NCI-H2196 treated with DMSO at 0.1 percent for 48 hours (cell line): ENCODE measurements around the gene SALL1.
A peak's percentile ranks its signal among the peaks of the same experiment; 100 is the strongest.

Experiments
- DNase-seq: peaks from one replicate; lab custom pipeline; 2025; ENCODE audit not compliant: unreplicated experiment; lab: John Stamatoyannopoulos, UW

SALL1 gene

DNA sequence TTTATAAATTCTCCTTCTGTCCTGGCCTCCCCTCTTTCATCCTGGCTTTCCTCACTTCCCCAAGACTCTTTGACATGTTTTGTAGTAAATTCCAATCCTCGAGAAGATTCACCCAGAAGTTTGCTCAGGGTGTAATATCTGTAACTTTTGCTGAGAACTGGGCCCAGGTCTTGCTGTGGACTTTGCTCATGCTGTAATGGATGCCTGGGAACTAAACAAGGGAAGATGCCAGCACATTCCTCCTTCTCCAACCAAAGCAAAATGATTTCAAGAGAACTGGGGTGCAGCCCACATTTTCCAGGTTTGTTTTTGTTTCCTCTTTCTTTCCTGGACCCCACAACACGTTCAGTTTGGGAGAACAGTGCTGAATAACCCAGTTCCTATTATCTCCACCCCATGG, 6.6 kb upstream of the SALL1 start:
- no peak for DNase-seq

DNA sequence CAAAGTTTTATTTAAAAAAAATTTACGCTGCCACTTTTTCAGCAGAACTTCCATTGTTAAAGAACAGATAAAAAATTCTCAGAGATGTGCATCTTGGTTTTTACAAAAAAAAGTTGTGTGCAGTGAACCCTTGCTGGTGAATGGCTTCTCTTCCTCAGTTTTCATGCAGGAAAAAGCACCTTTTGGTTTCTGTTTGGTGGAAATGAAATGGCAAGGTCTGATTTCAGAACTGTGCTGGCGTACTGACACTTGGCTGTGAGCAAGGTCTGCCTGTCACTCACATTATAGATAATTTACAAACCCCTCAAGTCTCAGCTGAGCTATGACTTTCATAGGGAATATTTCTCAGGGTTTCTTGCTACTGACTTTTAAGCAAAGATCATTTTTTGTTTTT, 5.7 kb upstream of the SALL1 start:
- no peak for DNase-seq

DNA sequence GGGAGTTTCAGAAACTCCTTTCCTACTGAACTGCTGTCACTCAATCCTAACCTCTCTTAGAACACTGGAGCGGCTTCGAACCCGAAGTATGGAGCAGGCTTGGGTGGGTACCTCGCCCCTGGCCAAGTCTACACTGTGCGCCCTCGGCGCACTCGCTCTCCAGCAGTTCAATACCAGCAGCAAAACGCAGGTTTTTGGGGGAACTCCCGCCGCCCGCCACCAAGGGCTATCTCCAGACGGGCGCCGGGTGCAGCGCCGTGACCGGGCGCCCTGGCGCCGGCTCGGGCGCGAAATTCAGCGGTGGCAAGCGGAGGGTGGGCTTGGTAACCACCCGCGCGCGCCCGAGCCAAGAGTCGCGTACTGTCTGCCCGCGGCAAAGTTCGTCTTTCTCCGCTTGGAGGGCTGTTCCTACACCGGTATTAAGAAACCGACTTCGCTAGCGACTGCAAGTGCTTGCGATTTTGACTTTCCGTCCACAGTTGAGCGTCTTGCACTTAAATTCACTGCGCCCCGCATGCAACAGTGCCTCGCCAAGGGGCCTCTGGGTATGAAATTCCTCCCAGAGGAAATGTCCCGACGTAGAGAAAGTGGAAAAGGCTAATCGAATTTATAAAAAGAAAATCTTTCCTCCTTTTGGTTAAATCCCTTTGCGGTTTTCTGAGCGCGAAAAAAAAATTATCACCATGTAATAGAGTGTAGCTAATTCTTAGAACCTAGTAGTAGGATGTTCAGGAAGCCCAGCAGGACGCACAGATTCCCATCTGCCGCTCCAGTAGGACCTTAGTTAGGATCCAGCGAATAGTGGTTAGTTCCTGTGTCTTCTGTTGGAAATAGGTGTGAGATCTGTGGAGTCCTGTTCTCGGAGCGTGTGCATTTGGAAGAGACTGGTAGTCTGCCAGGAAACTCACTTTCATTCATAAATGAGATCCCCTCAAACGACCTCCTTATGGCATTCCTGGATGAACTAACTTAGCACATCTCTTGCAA, 5.0 kb upstream of the SALL1 start:
- DNase-seq, result no peak

DNA sequence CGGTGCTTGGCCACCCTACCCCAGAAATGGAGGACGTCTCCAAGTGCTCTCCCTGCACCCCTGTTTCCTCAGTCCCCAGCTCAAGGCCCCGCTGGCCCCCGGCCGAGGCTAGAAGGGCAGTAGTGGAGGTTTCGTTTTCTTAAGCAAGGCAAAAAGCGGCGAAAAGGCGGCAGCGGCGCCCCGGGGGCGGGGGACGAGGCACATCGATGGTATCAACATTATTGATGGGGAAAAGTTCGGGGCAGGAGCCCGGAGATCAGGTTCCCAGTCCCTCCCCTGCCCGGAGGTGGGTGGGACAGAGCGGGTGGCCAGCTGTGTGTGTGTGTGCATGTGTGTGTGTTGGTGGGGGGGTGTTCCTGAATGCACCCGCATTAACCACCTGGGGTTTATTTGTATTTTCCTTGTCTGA, 4.1 kb upstream of the SALL1 start:
- DNase-seq, result no peak

DNA sequence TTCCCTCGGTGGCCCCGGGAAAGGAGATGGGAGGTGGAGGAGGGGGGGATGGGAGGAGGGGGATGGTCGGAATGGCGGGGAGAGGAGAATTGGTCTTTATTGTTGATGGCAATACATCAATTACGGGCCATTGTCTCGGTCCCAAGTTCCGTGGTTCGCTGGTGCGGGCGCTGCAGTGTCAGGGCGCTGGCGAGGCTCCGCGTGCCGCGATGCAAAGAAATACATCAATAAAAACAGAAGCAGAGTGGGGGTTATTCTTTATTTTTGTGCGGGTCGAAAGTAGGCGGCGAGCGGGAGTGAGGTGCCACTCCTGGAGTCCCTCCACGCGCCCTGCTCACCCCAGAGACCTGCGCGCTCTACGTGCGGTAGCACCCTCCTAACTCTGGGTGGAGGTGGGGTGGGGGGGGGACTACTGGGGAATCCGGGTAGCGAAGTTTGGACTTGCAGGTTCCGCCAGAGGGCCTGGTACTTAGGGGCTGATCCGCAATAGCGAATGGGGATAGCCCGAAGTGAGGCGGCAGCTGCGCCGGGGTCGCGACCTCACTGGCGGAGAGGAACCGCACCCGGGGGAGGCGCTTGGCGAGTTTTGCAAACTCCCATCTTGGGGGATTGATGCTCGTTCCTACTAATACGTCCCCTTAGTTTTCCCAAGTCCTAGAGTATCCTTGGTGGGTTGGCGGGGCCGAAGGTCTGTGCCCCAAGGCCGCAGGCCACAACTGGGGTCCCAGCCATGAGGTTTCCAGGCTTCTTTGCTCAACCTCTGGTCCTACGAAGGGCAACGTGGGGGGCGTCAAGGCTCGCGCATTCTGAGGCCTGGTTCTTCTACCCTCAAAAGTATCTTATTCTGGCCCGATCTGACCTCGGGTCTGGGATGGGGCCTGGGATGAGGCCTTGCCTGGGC, 3.5 kb upstream of the SALL1 start:
- DNase-seq, result no peak

DNA sequence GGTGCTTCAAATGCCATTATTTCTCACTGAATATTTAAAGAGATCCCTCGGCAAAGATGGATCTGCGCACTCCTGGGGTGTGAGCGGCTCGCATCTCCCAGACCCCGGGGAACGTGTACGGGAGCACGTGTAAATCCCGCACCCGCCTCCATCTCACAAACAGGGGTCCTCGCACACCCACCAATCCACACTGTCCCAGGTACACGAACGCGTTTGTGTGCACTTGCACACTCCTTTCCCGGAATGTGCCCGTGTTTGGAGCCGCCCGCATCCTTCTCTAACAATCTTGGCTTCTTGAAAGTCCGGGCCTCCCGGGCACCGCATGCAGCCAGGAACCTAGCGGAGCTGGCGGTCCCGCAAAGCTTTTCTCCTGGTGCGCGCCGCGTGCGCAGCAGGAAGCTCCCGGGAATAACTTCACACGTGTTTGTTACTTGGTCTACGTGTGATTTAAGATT, 2.5 kb upstream of the SALL1 start:
- DNase-seq, result no peak

DNA sequence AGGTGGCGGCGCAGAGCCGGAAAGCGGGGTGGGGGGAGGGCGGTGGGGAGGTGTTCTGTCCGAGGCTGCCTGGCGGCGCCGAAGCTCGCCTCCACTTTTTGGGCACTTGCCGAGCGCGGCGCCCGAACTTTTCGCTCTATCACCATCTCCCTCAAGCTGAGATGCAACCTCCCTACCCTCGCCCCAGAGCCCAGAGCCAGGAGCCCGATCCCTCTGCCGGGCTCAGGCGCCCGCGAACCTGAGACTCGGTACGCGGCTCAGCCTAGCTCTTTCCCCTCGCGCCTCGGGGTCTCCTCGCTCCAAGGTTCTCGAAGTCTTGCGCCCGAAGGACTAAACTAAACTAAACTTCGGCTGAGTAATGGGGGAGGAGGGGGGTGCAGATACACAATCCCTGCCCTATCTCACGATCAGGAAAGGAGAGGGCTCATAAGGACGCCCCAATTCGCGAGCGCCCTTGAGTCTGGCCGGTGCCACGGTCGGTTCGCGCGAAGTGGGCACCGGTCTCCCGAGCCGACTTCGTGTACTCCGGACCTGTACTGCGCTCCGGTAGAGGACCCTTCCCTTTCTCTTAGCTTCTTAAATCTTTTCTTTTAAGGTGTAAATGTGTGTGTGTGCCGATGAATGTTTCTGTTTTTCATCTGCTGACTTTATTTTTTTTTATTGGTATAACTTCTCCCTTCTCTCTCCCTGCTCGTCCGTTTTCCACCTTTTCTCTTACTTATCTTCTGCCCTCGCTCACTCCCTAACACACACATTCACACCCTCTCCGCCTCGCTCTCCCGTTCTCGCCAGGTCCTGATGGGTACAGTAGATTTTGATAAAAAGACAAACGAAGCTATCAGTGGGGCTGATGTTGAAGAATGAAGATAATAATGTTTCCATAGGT, 1.9 kb upstream of the SALL1 start:
- no peak for DNase-seq

DNA sequence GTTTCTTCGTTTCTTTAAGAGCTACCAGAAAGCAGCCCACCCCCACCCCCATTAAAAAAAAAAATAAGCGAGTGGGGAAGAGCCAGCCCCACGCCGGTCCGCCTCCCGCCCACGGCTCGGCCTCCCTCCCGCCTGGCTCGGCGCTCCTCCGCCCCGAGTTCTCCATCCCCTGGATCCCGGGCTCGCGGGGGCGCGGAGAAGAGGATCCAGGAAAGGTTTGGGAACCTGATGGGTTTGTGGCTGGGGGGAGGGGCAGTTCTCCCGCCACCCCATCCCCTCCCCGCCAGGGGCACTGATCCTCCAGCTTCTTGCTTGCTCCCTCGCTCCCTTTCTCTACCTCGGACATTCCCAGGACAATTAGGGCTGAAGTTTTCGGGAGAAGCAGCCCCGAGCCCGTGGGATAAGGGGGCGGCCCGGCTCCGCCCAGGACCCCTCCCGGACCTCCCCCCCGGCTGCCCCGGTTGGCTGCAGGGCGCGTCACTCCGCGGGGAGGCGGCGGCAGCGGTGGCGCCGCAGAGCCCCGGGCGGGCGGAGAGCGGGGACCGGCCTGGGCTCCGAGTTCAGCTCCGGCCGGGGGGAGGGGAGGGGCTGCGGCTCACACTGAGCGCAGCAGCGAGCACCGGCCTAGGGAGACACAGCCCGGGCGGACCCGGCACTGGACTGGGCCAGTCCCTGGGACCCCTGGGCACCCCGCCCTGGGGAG, 1.0 kb upstream of the SALL1 start:
- no peak for DNase-seq

DNA sequence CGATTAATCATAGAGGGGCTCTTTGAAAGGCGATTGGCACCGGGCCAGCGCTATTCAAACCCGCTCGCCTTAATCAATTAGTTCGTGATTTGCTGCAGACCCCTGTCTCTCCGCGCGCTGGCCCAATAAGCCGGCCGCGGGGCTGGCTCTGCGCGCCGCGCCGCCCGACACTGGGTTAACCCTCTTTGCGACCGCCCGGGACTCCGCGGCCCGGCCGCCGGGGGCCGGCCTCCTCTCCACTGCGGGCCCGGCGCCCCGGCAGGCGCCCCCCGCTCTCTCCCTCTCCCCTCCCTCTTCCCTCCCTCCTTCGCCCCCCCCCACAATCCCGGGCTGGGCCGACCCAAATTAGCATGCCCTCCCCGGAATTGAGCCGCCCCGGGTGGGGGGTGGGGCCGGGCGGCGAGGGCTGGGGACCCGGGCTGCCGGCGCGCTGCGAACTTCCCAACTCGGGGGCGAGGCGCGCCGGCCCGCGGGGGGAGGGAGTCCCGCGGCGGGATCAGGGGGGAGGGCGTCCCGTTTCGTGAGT, 428 bp upstream of the SALL1 start:
- DNase-seq, result peak; percentile 23

DNA sequence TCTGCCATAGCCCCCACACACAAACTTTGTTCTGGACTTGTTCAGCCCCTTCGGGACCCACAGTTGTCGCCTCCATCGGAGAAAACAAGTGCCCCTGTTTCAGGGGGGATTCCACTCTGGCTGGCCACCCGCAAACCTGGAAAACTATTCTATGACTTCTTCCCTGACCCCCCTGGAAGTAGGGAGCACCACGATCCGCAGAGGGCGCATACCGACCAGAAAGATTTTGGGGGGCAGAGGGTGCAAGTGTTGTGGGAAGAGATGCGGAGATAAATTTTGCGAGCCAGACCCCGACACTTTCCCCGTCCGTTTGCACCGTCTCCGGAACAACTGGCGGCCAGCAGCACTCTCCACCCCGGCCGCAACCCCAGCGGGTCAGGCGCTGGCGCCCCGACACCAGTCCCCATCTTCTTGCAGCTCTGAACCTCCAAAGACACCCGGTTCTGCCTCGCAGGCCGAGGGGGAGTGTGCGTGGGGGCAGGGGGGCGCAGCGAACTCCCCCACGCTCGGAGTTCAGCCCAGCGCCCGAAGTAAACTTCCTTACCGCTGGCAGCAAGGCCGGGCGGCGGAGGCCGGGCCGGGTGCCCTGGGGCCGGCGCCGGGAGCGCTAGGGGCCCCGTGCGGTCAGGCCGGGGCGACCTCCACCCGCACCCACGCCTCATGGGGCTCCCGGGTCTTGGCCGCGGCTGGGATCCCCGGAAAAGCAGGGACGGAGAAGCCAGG, 744 bp downstream of the SALL1 start:
- no peak for DNase-seq

DNA sequence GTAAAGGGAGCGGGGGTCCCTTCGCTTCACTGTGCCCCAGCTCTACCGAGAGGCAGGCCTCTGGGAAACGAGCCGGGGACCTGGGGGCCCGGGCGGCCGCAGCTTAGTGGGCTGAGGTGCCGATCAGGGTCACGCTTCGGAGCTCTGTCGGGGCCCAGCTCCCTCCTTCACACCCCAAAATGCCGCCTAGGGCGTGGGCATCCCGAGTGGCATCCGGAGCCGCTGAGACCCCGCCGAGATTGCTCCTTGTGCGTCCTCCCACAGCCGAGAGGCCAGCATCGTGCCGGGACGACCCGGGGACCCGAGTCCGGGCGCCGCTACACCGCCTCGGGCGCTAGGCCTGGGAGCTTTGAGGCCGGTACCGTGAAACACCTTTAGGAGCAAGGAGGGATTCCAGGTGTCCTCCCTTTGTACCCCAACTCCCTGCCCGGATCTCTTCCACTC, 1.3 kb downstream of the SALL1 start:
- no peak for DNase-seq

DNA sequence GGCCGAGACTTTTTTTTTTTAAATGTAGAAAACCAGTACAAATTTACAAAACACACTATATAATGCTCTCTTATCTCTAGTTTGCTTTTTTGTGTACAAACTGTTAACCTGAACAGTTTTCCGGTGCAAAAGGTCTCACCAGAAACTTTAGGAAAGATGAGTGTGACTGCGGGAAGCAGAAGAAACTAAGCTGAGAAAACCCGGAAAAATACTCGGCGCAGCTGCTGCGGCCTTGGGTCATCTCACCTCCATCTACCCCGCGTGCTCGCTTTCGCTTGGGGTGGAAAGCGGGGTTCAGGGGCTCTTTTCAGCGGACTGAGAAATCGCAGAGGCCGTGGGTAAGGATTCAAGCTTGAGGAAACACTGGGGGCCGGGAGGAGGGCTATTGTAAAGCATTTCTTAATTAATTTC, 1.8 kb downstream of the SALL1 start:
- no peak for DNase-seq

DNA sequence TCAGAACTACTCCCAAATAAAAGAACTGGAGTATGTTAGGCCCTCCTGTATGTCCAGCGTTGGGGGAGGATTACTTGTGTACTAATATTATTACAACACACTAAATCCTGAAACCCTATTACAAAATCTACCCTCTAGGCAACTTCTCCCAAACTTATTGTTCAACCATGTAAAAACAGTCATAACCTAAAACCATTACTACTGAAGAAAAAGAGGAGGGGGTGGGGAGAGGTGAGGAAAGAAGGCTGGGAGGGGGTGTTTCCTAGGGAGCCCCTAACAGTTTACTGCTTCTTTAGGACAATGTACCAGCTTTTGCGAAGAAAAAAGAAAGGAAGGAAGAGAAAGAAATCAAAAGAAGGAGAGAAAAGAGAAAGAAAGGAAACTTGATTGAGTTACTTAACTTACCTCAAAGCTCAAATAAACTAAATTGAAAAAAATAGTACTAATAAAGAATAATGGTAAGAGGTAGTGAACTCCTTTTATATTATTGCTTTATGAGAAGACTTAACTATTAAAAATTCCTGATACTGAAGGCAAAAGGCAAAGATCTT, 2.3 kb downstream of the SALL1 start:
- DNase-seq, result no peak

DNA sequence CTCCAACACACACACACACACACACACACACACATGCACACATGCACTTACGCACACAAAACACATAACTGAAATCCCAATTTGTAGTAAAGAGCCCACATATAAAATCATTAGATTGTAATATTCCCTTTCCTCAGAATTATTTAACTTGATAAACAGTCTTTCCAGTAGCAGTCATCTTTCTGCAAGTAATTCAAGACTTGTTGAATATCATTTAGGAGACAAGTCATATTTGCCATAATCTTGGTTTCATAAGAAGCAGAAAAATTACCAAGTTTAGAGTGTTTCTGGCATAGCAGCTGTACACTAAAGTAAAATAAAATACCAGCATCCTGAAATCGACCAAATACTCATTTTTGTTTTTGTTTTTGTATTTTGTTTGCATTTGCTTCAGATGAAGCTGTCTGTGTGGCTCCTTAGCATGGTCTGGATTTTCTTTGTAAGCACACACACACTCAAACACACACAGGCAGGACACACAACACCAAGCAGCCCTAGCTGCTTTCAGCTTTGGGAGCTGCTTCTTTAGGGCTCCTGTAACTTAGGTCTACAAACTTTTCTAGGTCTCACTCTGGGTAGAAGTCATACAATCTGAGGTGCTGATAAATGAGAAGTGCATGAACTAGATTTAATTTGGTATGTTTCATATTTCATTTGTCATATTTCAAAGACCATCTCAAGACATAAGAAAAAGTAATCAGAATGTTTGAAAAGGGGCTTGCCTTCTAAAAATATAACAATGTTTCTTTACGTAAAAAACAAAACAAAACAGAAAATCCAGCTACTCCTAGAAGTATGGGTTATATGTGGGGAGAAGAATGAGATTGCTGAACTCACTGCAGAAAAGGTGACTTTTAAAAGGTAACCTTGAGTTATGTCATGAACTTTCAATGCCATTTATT, 3.0 kb downstream of the SALL1 start:
- no peak for DNase-seq

DNA sequence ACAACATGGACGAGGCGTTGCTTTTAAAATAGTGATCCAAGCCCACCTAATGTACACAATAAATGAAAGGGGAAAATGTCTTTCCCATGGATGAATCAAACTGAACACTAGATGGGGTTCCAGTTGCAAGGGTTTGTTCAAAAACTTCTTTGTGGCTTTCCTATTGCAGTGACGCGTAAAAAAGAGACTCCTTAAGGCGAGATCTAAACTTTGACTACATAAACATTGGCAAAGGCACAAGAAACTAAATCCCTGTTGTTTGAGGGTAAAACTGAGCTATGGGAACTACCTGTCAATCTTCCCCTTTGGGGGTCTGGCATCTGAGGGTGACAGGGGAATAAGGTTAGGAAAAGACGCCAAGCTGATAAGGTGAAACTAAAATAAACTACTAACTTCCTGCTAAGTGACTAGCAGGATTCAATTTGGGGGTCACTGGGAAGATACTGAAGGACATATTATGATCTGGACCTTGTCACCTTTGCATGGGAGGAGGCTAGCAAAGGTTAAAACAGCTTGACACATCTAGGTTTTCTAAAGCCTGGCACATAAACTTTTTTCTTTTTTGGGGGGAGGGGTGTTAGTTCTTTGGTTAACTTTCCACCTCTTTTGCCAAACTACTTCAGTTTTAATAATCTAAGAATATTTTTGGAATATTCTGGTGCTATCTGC, 4.7 kb downstream of the SALL1 start:
- no peak for DNase-seq

DNA sequence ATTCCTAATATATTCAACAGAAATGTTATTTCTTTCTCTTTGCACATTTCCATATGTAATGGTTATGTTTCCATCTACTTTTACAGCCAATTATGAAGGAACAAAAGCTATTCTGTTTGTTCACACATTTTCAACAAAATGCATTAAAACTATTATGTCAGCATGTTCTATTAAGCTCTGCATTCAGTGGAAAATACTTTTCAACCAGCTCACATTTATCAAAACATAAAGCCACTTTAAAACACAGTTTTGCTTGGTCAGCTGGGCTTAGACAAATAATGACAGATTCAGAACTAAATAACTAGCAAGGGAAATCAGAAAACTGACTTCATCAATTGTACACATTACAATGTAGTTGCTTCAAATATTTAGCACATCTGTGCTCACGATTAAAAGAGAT, 6.9 kb downstream of the SALL1 start:
- no peak for DNase-seq

DNA sequence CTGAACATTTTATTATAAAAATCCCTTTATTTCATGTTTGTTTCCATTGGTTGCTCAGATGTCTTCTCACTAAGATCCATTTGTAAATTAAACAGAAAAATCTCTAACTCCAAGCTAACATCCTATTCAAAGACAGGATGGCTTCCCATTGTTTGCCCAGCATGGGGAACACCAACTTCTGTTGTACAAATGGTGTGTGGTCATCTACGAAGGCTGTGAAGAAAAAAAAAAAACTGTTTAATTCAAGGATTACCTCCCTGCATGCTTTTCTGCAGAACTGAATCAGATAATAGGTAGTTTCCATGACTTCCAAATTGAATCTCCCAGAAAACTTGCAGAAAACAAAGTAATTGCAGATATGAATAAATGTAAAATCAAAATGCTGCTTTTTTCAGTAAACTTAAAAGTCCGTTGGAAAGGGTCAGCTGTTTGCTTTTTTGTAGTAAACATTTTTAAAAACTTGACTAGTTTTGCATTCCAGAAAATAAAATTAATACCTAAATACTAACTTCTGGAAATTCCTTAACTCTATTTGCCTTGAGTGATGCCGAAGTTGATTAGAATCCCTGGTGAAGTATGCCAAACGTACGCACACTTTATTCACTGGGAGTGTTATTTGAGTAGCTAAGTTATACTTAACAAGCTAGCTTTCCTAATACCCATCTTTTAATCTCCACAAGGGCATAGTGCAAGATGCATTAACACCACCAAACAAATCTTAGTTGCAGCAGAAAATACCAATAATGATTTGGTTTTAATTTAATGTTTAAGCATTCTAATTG, 7.7 kb downstream of the SALL1 start:
- no peak for DNase-seq
